ENCODE data around the gene ATP9B. TPM values are rescaled to one million over a fixed set of nuclear protein-coding genes. Genes with fewer than 3 reads are reported as not detected.

ATP9B gene
- total RNA-seq, 1 experiment from 2014 or later = 20.9 TPM

DNA sequence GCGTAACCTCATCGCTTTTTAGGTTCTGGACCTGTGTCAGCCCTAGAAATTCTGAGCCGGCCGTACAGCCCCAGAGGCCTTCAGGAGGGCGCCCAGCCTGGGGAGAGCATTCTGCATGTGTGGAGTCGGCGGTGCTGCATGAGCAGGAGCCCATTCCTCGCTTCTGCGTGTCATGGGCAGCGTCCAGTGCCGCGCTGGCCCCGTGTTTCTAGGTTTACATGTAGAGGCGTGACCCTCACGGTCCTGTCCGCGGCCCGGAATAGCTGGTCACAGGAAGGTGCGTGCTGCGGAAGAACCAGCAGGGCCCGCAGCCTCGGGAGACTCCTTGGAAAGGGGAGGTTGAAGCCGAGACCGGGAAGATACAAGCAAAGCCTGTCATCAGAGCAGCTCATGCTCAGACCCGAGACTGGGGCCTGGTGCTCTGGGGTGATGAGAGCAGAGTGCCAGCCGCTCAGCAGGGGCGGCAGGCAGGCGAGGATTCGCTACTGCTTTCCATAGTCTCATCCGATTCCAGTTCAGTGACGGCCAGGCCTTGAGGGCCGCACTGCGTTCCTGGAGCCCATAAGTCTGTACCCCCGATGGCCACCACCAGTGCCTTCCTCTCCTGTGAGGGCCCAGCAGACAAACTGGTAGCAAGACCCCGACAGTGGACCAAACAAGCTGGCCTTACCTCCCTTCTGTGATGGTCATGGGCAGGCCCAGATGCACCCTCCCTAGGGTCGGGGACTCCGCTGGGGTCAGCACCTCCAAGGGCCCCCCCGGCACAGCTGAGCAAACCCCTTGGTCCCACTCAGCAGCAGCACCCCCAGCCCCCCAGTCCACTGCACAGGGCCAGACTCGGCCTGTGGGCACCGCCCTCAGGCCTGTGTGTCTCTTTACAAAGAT lies 311.0 kb downstream of the ATP9B start:
- no peak for DNase-seq

More for the DNA sequence above, 311.0 kb downstream of the ATP9B start:
- no peak overlapping the region for H3K9ac ChIP-seq (ENCODE audit: extremely low read depth, insufficient read length, low read length)
- no peak overlapping the region for H3K4me2 ChIP-seq (ENCODE audit: insufficient read depth, insufficient read length, low read length)
- no peak overlapping the region for H3K23ac ChIP-seq (ENCODE audit: insufficient read length, low read depth, low read length)
- H2AK5ac ChIP-seq (ENCODE audit: insufficient read length, low read length) = no peak overlapping the region
- no peak overlapping the region for H2AFZ ChIP-seq (ENCODE audit: low read length)
- no peaks in the 10 kb centered on the region for H4K20me1 ChIP-seq (ENCODE audit: control insufficient read depth, insufficient read depth, insufficient read length)
- no peak overlapping the region for H2BK5ac ChIP-seq (ENCODE audit: insufficient read length, low read length)
- no peak overlapping the region for H2BK12ac ChIP-seq (ENCODE audit: insufficient read length, low read depth, low read length)
- H2BK15ac ChIP-seq (ENCODE audit: low read depth, low read length) = no peak overlapping the region
- no peaks in the 10 kb centered on the region for H3K79me2 ChIP-seq (ENCODE audit: insufficient read depth, low read length)
- H3T11ph ChIP-seq (ENCODE audit: low read length) = no peak overlapping the region
- no peaks in the 10 kb centered on the region for H3K9me3 ChIP-seq (ENCODE audit: control insufficient read depth, low read depth, low read length)
- no peaks in the 10 kb centered on the region for H3K23me2 ChIP-seq (ENCODE audit: insufficient read length, low read depth, low read length, poor library complexity, severe bottlenecking)
- H2BK20ac ChIP-seq (ENCODE audit: low read depth, low read length, poor library complexity, severe bottlenecking) = no peak overlapping the region
- H4K91ac ChIP-seq (ENCODE audit: insufficient read length, low read depth, low read length) = no peak overlapping the region
- WGBS (ENCODE audit: extremely low coverage, insufficient read length, low lambda C conversion rate) = no CpG with 5 or more reads among the region's 40 CpGs
- H3K27me3 ChIP-seq (ENCODE audit: insufficient read depth, low read length) = no peaks in the 10 kb centered on the region
- no peaks in the 10 kb centered on the region for H3K9me3 Mint-ChIP-seq
- no peak overlapping the region for H3K4ac ChIP-seq (ENCODE audit: low read depth, low read length)
- no peak overlapping the region for H3K27ac ChIP-seq (ENCODE audit: insufficient read length, low read depth, low read length)
- TF ChIP-seq, protein P1, sequence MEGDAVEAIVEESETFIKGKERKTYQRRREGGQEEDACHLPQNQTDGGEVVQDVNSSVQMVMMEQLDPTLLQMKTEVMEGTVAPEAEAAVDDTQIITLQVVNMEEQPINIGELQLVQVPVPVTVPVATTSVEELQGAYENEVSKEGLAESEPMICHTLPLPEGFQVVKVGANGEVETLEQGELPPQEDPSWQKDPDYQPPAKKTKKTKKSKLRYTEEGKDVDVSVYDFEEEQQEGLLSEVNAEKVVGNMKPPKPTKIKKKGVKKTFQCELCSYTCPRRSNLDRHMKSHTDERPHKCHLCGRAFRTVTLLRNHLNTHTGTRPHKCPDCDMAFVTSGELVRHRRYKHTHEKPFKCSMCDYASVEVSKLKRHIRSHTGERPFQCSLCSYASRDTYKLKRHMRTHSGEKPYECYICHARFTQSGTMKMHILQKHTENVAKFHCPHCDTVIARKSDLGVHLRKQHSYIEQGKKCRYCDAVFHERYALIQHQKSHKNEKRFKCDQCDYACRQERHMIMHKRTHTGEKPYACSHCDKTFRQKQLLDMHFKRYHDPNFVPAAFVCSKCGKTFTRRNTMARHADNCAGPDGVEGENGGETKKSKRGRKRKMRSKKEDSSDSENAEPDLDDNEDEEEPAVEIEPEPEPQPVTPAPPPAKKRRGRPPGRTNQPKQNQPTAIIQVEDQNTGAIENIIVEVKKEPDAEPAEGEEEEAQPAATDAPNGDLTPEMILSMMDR (conservative IDR thresholded peaks at IDR 0.05) = no peak
- H3K14ac ChIP-seq (ENCODE audit: insufficient read depth, low read length) = no peak overlapping the region; the same call in 1 of the 2 replicates
- H3K79me1 ChIP-seq (ENCODE audit: insufficient read depth, low read depth, low read length, poor library complexity, severe bottlenecking) = no peaks in the 10 kb centered on the region
- peaks cover 4% of the 10 kb centered on the region; the same call in 1 of the 2 replicates for H3K27me3 Mint-ChIP-seq (ENCODE audit: low read depth)
- peaks cover 10 to 17% of the 10 kb centered on the region in 2 experiments for H3K4me1 Mint-ChIP-seq
- no peak overlapping the region for H3K27ac Mint-ChIP-seq
- no peak overlapping the region for H3K56ac ChIP-seq (ENCODE audit: insufficient read length, low read depth, low read length)
- no peak overlapping the region for H3K4me3 Mint-ChIP-seq
- H4K5ac ChIP-seq (ENCODE audit: insufficient read length, low read depth, low read length) = no peak overlapping the region
- no peak overlapping the region for H3K18ac ChIP-seq (ENCODE audit: insufficient read length, low read depth, low read length)
- no peak overlapping the region for H2BK120ac ChIP-seq (ENCODE audit: low read depth, low read length, poor library complexity, severe bottlenecking)
- H3K36me3 Mint-ChIP-seq (ENCODE audit: insufficient read depth in 1 of 3, low read depth in 3 of 3) = peaks cover 0 to 4% (median 0%) of the 10 kb centered on the region in 3 experiments; a peak in 3 of 7 replicates
- H3K4me1 ChIP-seq (ENCODE audit: insufficient read depth, low read length) = no peaks in the 10 kb centered on the region
- H4K8ac ChIP-seq (replicated peaks; ENCODE audit: insufficient read length, low read depth, low read length) = no peak overlapping the region
